Naive B cell (primary cell): ENCODE data around the gene POC1A. TPM values are rescaled to one million over a fixed set of nuclear protein-coding genes. Genes with fewer than 3 reads are reported as not detected.
A peak's percentile ranks its signal among the peaks of the same experiment; 100 is the strongest.

Source experiments
- ATAC-seq, 2 donors: fragments of 150-1000 bp; cut with Tn5 transposase; 2 replicates each; pipeline ENCODE4 v1.10.0; 2021; ENCODE audit warnings: low read depth in 2 of 2, mild to moderate bottlenecking in 2 of 2, moderate library complexity in 2 of 2
- DNase-seq: peaks from one replicate; pipeline ENCODE4 v3.0.0; 2022
- H3K27ac Mint-ChIP-seq, 6 donors: one replicate each; pipeline ENCODE4 v1.8.0; 2020 to 2022; ENCODE audit warnings: mild to moderate bottlenecking in 6 of 6, mixed read lengths in 6 of 6, moderate library complexity in 5 of 6, inconsistent platforms in 2 of 6
- H3K27me3 Mint-ChIP-seq, 3 donors: one replicate each; pipeline ENCODE4 v1.8.0; 2021 to 2022; ENCODE audit warnings: mixed read lengths in 3 of 3, mild to moderate bottlenecking in 1 of 3
- H3K36me3 Mint-ChIP-seq, 2 donors: one replicate each; pipeline ENCODE4 v1.8.0; 2020 to 2022; ENCODE audit warnings: mixed read lengths in 2 of 2, inconsistent platforms in 1 of 2, mild to moderate bottlenecking in 1 of 2
- H3K4me1 Mint-ChIP-seq, 3 donors: one replicate each; pipeline ENCODE4 v1.8.0; 2020 to 2022; ENCODE audit warnings: mixed read lengths in 3 of 3, inconsistent platforms in 1 of 3, mild to moderate bottlenecking in 1 of 3, moderate library complexity in 1 of 3
- H3K4me3 Mint-ChIP-seq, 8 donors: one replicate each; pipeline ENCODE4 v1.8.0; 2020 to 2022; ENCODE audit warnings: mild to moderate bottlenecking in 8 of 8, mixed read lengths in 8 of 8, moderate library complexity in 8 of 8, inconsistent platforms in 2 of 8
- H3K9me3 Mint-ChIP-seq, 7 donors: one replicate each; pipeline ENCODE4 v1.8.0; 2020 to 2022; ENCODE audit warnings: mixed read lengths in 7 of 7, mild to moderate bottlenecking in 5 of 7, inconsistent platforms in 2 of 7, moderate library complexity in 1 of 7
- polyA plus RNA-seq, 6 donors: library from polyadenylated mRNA; unstranded; fragments of 300-500 nt; fragmentation: Illumina TruSeq; gene quantifications; one replicate each; pipeline ENCODE4 v1.2.3, GENCODE V29; 2021; ENCODE audit warnings: low read depth in 6 of 6

POC1A gene
- polyA plus RNA-seq, 6 donors from 2014 or later: 1.2 to 4.9 (median 1.6) TPM

- Mint-ChIP-seq H3K4me1 (peaks cover 0 to 1% (median 0%) of the 10 kb centered on the region in 3 donors), H3K36me3 (no peaks in the 10 kb centered on the region), H3K9me3 (no peaks in the 10 kb centered on the region), H3K27me3 (no peaks in the 10 kb centered on the region), H3K27ac (peak overlapping the region in 1 of 6 donors; percentile 47), H3K4me3 (no peak overlapping the region)
- no peak for DNase-seq
- ATAC-seq: no peak
Observed at GRCh38 chr3:52092891-52093290, 61.3 kb downstream of the POC1A start.

- H3K36me3 Mint-ChIP-seq: no peaks in the 10 kb centered on the region
Observed at GRCh38 chr3:52092271-52092660, 62.0 kb downstream of the POC1A start.

GRCh38 chr3:52091586-52092270 is 62.5 kb downstream of the POC1A start:
- no peaks in the 10 kb centered on the region for H3K9me3 Mint-ChIP-seq
- no peaks in the 10 kb centered on the region for H3K27me3 Mint-ChIP-seq
- H3K4me1 Mint-ChIP-seq: peaks cover 7 to 11% (median 9%) of the 10 kb centered on the region in 3 donors
- H3K4me3 Mint-ChIP-seq: no peak overlapping the region
- H3K36me3 Mint-ChIP-seq: no peaks in the 10 kb centered on the region
- no peak for ATAC-seq
- no peak overlapping the region for H3K27ac Mint-ChIP-seq
- DNase-seq: no peak

More at GRCh38 chr3:52092271-52092660, 62.0 kb downstream of the POC1A start:
- DNase-seq (no peak), ATAC-seq (no peak)
- peak overlapping the region in 1 of 6 donors; percentile 54 for H3K27ac Mint-ChIP-seq
- H3K9me3 Mint-ChIP-seq: no peaks in the 10 kb centered on the region
- H3K27me3 Mint-ChIP-seq: no peaks in the 10 kb centered on the region
- H3K4me3 Mint-ChIP-seq: no peak overlapping the region
- H3K4me1 Mint-ChIP-seq: peaks cover 2 to 6% (median 3%) of the 10 kb centered on the region in 3 donors

GRCh38 chr3:52090933-52091468 is 63.2 kb downstream of the POC1A start:
- Mint-ChIP-seq H3K4me3 (no peak overlapping the region), H3K27ac (no peak overlapping the region), H3K9me3 (no peaks in the 10 kb centered on the region), H3K4me1 (peaks cover 7 to 12% (median 10%) of the 10 kb centered on the region in 3 donors), H3K27me3 (no peaks in the 10 kb centered on the region), H3K36me3 (no peaks in the 10 kb centered on the region)
- ATAC-seq: no peak
- DNase-seq: no peak

GRCh38 chr3:52090131-52090932 is 63.9 kb downstream of the POC1A start:
- DNase-seq (no peak), ATAC-seq (no peak)
- H3K27me3 Mint-ChIP-seq: no peaks in the 10 kb centered on the region
- no peaks in the 10 kb centered on the region for H3K9me3 Mint-ChIP-seq
- H3K4me3 Mint-ChIP-seq: no peak overlapping the region
- no peak overlapping the region for H3K27ac Mint-ChIP-seq
- no peaks in the 10 kb centered on the region for H3K36me3 Mint-ChIP-seq
- H3K4me1 Mint-ChIP-seq: peaks cover 9 to 12% (median 10%) of the 10 kb centered on the region in 3 donors

- no peaks in the 10 kb centered on the region for H3K36me3 Mint-ChIP-seq
- ATAC-seq (no peak), DNase-seq (no peak)
- no peaks in the 10 kb centered on the region for H3K27me3 Mint-ChIP-seq
- no peak overlapping the region for H3K27ac Mint-ChIP-seq
- H3K4me3 Mint-ChIP-seq: no peak overlapping the region
- peaks cover 9 to 12% (median 10%) of the 10 kb centered on the region in 3 donors for H3K4me1 Mint-ChIP-seq
- no peaks in the 10 kb centered on the region for H3K9me3 Mint-ChIP-seq
Observed at GRCh38 chr3:52089691-52090090, 64.5 kb downstream of the POC1A start.

- Mint-ChIP-seq H3K27ac (peak overlapping the region in 1 of 6 donors; percentile 22), H3K4me1 (peaks cover 9 to 13% (median 12%) of the 10 kb centered on the region in 3 donors), H3K27me3 (no peaks in the 10 kb centered on the region), H3K9me3 (no peaks in the 10 kb centered on the region), H3K36me3 (no peaks in the 10 kb centered on the region), H3K4me3 (no peak overlapping the region)
- ATAC-seq: no peak
- no peak for DNase-seq
Observed at GRCh38 chr3:52088445-52089367, 65.5 kb downstream of the POC1A start.

GRCh38 chr3:52087731-52088130 is 66.5 kb downstream of the POC1A start:
- no peaks in the 10 kb centered on the region for H3K9me3 Mint-ChIP-seq
- peaks cover 9 to 13% (median 12%) of the 10 kb centered on the region in 3 donors for H3K4me1 Mint-ChIP-seq
- no peaks in the 10 kb centered on the region for H3K27me3 Mint-ChIP-seq
- H3K27ac Mint-ChIP-seq: peak overlapping the region in 2 of 6 donors; percentile 51 to 56
- no peak for ATAC-seq
- DNase-seq: no peak
- H3K4me3 Mint-ChIP-seq: no peak overlapping the region
- H3K36me3 Mint-ChIP-seq: no peaks in the 10 kb centered on the region

- Mint-ChIP-seq H3K9me3 (no peaks in the 10 kb centered on the region), H3K27me3 (no peaks in the 10 kb centered on the region), H3K36me3 (no peaks in the 10 kb centered on the region), H3K27ac (peak overlapping the region in 5 of 6 donors; percentile 38 to 70 (median 59)), H3K4me1 (peaks cover 9 to 13% (median 12%) of the 10 kb centered on the region in 3 donors), H3K4me3 (no peak overlapping the region)
- ATAC-seq (no peak), DNase-seq (no peak)
Observed at GRCh38 chr3:52086976-52087663, 67.1 kb downstream of the POC1A start.

GRCh38 chr3:52086461-52086860 is 67.8 kb downstream of the POC1A start:
- H3K27ac Mint-ChIP-seq: no peak overlapping the region
- no peaks in the 10 kb centered on the region for H3K27me3 Mint-ChIP-seq
- ATAC-seq: no peak
- H3K4me1 Mint-ChIP-seq: peaks cover 7 to 13% (median 12%) of the 10 kb centered on the region in 3 donors
- H3K4me3 Mint-ChIP-seq: no peak overlapping the region
- no peaks in the 10 kb centered on the region for H3K36me3 Mint-ChIP-seq
- DNase-seq: no peak
- no peaks in the 10 kb centered on the region for H3K9me3 Mint-ChIP-seq

- Mint-ChIP-seq H3K27ac (peak overlapping the region in 3 of 6 donors; percentile 20 to 68 (median 28)), H3K4me3 (no peak overlapping the region), H3K27me3 (no peaks in the 10 kb centered on the region), H3K36me3 (no peaks in the 10 kb centered on the region), H3K9me3 (no peaks in the 10 kb centered on the region), H3K4me1 (peaks cover 7 to 13% (median 12%) of the 10 kb centered on the region in 3 donors)
- no peak for DNase-seq
- ATAC-seq: no peak
Observed at GRCh38 chr3:52085681-52086282, 68.4 kb downstream of the POC1A start.

GRCh38 chr3:52084954-52085680 is 69.1 kb downstream of the POC1A start:
- ATAC-seq (no peak), DNase-seq (no peak)
- Mint-ChIP-seq H3K36me3 (no peaks in the 10 kb centered on the region), H3K9me3 (no peaks in the 10 kb centered on the region), H3K4me1 (peaks cover 7 to 13% (median 12%) of the 10 kb centered on the region in 3 donors), H3K27me3 (no peaks in the 10 kb centered on the region), H3K27ac (peak overlapping the region in 1 of 6 donors; percentile 28), H3K4me3 (peak overlapping the region in 1 of 8 donors; percentile 29)
